HTERT RPE-1 (cell line): ENCODE results near the gene ADPRHL1.
"Not testable (repeated sequence)": the region's sequence is repeated elsewhere in the genome, so short reads cannot be mapped to it uniquely, and the experiment has no call there.

ENCODE experiments used
- in situ Hi-C: fragments of 300-500 bp; cut with MboI; formaldehyde crosslinking; loops from 4 replicates; pipeline ENCODE4 v1.14.3; 2020; ENCODE audit warnings: low sequenced_read_pairs

Gene ADPRHL1

GRCh38 chr13:113373811-113374485 is 79.3 kb downstream of the ADPRHL1 start:
- in situ Hi-C loops: no loop called here

GRCh38 chr13:113371701-113372100 is 81.6 kb downstream of the ADPRHL1 start:
- in situ Hi-C loops: not testable (repeated sequence)

- in situ Hi-C loops: no loop called here
These were observed 82.2 kb downstream of the ADPRHL1 start for GRCh38 chr13:113371061-113371460.

GRCh38 chr13:113369881-113370280 is 83.4 kb downstream of the ADPRHL1 start:
- in situ Hi-C loops: no loop called here

GRCh38 chr13:113369189-113369588 is 84.1 kb downstream of the ADPRHL1 start:
- in situ Hi-C loops: no loop called here

GRCh38 chr13:113368353-113368752 is 84.9 kb downstream of the ADPRHL1 start:
- in situ Hi-C loops: not testable (repeated sequence)

- in situ Hi-C loops: no loop called here
These were observed 85.5 kb downstream of the ADPRHL1 start for GRCh38 chr13:113367771-113368170.

- in situ Hi-C loops: no loop called here
These were observed 86.2 kb downstream of the ADPRHL1 start for GRCh38 chr13:113367020-113367560.

GRCh38 chr13:113365971-113366588 is 87.2 kb downstream of the ADPRHL1 start:
- in situ Hi-C loops: no loop called here

GRCh38 chr13:113365583-113365970 is 87.7 kb downstream of the ADPRHL1 start:
- in situ Hi-C loops: no loop called here

- in situ Hi-C loops: no loop called here
These were observed 88.2 kb downstream of the ADPRHL1 start for GRCh38 chr13:113364901-113365582.

- in situ Hi-C loops: no loop called here
These were observed 88.9 kb downstream of the ADPRHL1 start for GRCh38 chr13:113364311-113364889.

- in situ Hi-C loops: no loop called here
These were observed 91.9 kb downstream of the ADPRHL1 start for GRCh38 chr13:113361406-113361805.

- in situ Hi-C loops: no loop called here
These were observed 92.8 kb downstream of the ADPRHL1 start for GRCh38 chr13:113360446-113360845.

GRCh38 chr13:113359571-113359970 is 93.7 kb downstream of the ADPRHL1 start:
- in situ Hi-C loops: no loop called here

GRCh38 chr13:113358653-113359190 is 94.6 kb downstream of the ADPRHL1 start:
- in situ Hi-C loops: no loop called here

- in situ Hi-C loops: no loop called here
These were observed 95.8 kb downstream of the ADPRHL1 start for GRCh38 chr13:113357529-113357928.

GRCh38 chr13:113356596-113356995 is 96.7 kb downstream of the ADPRHL1 start:
- in situ Hi-C loops: no loop called here

GRCh38 chr13:113355621-113356020 is 97.7 kb downstream of the ADPRHL1 start:
- in situ Hi-C loops: no loop called here

- in situ Hi-C loops: no loop called here
These were observed 98.3 kb downstream of the ADPRHL1 start for GRCh38 chr13:113354831-113355610.
